ENCODE data around the gene PALD1.
"Not testable (repeated sequence)": the region's sequence is repeated elsewhere in the genome, so short reads cannot be mapped to it uniquely, and the experiment has no call there.

PALD1 gene

GRCh38 chr10:70482982-70483760 is 4.6 kb downstream of the PALD1 start:
- FAIRE-seq, result no peak

DNA sequence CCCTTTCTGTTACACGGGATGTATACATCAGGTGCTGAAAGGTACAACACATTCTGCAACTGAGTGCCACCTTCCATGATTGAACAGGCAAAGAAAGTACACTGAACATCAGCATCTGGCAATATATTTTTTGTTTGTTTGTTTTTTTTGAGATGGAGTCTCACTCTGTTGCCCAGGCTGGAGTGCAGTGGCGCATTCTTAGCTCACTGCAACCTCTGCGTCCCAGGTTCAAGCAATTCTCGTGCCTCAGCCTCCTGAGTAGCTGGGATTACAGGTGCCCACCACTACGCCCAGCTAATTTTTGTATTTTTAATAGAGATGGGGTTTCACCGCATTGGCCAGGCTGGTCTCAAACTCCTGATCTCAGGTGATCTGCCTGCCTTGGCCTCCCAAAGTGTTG is 5.3 kb downstream of the PALD1 start:
- FAIRE-seq, result not testable (repeated sequence)

- FAIRE-seq, result no peak
These were observed 9.3 kb downstream of the PALD1 start for GRCh38 chr10:70487824-70488223.

DNA sequence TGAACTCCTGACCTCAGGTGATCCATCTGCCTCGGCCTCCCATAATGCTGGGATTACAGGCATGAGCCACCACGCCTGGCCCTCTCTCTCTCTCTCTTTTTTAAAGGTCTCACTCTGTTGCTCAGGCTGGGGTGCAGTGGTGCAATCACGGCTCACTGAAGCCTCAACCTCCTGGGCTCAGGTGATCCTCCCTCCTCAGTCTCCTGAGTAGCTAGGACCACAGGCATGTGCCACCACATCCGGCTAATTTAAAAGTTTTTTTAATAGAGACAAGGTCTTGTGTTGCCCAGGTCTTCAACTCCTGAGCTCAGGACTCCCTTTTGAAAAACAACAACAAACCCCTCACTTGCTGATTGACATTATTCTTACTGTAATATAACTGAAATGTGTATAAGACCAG is 11.6 kb downstream of the PALD1 start:
- FAIRE-seq, result no peak

DNA sequence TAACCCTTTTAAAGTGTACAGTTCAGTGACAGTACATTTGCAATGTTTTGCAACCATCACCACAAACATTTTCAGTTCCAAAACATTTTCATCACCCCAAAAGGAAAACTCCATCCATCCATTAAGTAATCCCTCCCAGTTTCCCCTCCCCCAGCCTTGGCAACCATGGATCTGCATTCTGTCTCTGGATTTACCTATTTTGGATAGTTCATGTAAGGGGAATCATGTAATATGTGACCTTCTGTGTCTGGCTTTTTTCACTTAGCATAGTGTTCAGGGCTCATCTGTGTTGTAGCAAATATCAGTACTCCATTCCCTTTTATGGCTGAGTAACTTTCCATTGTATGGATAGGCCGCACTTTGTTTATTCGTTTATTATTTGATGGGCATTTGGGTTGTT is 13.0 kb downstream of the PALD1 start:
- no peak for FAIRE-seq

DNA sequence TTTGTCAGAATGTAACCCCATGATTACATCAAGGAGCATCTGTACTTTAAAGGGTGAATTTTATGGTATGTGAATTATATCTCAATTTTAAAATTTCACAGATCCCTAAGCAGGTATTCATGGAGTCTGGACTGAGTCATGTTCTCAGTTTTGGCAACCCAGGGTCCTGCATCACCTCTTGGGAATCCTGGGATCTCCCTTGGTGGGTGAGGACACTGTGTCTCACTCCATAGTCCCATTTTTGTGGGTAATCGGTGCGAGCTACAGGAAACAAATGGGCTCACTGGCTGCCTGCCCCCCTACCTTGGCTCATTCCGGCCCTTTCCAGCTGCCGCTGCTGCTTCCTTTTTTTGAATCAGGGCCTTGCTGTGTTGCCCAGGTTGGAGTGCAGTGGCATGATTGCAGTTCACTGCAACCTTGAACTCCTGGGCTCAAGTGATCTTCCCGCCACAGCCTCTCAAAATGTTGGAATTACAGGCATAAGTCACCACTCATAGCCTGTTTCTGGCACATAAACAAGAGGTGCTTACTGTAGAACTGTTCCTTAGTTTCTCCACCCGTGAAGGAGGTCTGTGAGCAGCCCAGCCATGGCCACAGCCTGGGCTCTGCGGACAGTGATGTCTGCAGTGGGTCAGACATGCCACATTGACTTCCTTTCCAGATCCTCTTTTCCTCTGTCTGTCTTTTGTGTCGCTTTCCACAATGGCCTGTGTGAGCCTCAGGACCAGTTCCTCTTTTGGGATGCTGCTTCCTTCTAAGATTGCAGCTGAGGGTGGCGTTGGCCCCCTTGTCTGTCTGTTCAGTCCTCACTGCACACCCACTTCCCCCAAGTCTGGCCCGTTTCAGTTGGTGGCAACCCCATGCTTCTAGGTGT is 14.5 kb downstream of the PALD1 start:
- no peak for FAIRE-seq

DNA sequence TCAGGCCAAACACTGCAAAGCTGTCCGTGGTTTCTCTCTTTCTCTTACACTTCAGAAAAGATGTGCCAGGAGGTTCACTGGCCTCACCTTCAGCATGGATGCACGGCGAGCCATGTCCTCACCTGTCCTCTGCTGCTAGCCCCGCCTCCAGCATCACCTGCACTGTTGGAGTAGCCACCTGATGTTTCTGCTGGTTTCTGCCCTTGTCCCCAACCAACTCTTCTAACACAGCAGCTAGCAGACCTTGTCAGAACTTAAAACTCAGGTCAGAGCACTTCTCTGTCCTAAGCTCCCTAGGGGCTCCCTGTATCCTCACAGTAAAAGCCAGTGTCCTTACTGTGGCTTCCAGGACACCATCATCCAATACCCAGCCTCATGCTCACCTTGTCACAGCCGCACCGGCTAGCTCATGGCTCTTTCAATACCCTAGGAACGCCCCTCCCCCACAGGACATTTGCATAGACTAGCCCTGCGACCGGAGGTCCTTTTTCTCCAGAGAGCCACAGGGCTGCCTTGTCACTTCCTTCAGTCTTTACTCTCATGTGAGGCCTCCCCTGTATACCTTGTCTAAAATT is 15.2 kb downstream of the PALD1 start:
- FAIRE-seq, result no peak

- FAIRE-seq, result no peak
These were observed 16.0 kb downstream of the PALD1 start for GRCh38 chr10:70494536-70494935.

DNA sequence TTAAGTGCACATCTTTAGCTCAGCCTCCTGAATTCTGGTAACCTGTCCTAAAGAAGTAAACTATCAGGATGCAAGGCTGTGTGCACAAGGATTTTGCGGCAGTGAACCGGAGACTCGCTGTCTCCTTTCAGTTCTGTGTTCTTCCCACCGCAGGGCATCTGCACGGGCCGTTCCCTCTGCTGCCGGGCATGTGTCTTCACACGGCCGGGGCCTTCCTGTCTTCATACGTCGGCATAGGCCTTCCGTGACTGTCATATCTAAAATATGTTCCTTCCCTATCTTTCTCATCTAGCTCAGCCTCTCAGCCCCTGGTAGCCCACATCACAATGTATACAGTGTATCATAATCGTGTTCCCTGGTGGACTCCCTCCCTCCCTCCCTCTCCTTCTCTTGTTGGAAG is 16.4 kb downstream of the PALD1 start:
- FAIRE-seq, result no peak

- no peak for FAIRE-seq
These were observed 17.2 kb downstream of the PALD1 start for GRCh38 chr10:70495691-70496261.

DNA sequence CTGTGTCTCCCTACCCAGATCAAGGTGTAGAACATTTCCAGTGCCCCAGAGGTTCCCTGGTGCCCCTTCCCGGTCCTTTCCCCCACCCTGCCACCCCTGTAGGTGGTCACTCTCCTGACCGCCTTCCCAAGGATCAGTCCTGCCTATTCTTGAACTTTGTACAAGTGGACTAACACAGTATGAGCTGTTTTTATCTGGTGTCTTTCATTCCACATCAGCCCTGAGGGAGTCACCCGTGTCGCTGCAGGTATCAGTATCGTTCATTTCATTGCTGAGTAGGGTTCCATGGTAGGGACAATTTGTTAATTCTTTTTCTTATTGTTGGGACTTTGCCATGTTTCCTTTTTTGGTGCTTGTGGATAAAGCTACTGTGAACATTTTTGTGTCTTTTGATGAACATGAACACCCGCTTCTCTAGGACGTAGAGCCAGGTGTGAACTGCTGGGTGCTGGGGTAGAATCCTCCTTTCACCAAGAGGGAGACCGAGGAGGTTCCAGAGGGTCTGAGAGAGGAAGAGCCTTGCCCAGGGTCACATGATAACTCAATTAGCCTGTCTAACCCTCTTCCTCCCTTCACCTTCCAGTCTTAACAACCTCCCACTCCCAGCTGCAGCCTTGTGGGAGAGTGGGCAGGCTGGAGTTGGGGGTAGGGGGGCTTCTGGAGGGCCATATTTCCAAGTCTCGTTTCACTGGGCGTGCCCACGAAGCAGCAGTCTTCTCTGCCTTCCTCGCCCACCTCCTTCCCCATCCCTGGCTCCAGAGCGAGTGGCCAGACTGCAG is 18.0 kb downstream of the PALD1 start:
- FAIRE-seq, result no peak

DNA sequence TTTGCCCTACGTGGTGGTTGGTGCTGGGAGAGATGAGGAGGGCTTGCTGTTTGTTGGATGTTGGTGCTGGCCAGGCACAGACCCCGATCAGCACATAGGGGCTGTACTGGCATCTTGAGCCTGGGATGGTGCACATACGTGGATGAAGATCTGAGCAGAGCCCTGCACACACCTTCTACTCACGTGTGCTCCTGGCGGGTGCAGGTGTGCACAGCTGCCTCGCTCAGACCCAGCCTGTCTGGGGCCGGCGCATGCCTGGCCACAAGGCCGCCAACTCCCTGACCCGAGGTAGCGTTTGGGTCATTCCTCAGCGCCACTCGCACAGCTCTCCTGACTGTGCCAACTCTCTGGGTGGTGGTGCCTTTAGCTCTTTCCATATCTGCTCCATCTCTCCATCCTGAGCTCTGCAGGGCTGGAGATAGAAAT is 18.6 kb downstream of the PALD1 start:
- no peak for FAIRE-seq

GRCh38 chr10:70498970-70499835 is 20.6 kb downstream of the PALD1 start:
- FAIRE-seq, result no peak

GRCh38 chr10:70499836-70500167 is 21.2 kb downstream of the PALD1 start:
- no peak for FAIRE-seq

DNA sequence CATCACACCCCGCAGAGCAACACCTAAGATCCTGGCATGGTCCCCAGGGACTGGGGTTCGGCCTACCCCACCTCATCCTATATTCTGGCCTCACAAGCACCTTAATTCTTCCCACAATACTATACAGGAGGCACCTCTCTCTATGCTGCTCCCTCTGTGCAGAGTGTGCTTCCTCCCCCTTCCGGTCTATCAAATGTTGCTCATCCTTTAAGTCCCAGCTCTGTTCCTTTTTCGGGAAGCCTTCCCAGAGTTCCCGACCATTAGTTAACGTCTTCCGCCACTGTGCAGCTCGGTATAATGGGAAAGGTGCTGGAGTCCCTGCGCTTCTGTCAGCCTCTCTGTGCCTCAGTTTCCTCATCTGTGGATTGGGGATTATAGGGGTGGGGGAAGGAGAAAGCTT is 21.8 kb downstream of the PALD1 start:
- FAIRE-seq, result no peak

GRCh38 chr10:70500812-70501301 is 22.3 kb downstream of the PALD1 start:
- no peak for FAIRE-seq

DNA sequence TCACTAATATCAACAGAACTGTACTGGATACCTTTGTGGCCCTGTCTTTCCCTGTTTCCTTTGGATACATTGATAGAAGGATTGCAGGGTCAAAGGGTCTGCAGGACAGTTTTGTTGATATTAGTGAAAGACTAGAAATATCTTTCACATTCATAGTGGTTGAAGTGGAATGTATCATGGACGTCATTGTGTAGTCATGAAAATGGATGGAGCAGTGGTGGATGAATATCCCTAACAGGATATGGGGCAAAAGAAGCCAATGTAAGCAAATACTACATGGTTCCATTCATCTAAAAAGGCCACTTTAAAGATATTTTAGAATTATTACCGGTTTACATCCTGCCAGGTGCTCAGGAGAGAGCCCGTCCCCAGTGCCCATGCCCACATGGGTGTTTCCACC is 23.8 kb downstream of the PALD1 start:
- FAIRE-seq, result no peak

DNA sequence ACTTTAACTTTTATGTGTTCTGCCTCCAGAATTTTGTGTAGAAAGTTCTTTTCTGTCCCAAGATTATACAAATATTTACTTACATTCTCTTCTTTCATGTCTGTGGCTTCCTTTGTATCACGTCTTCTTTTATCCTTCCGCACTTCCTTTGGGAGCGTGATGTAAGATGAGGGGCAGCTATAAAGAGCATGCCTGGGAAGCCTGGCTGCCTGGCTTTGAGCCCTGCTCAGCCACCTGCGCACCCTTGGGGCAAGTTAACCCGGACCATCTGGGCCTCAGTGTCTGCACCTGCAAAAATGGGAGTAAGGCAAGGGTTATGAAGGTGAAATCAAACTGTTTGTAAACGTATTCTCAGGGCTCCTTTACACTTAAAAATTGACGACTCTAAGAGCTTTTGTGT is 25.2 kb downstream of the PALD1 start:
- no peak for FAIRE-seq

DNA sequence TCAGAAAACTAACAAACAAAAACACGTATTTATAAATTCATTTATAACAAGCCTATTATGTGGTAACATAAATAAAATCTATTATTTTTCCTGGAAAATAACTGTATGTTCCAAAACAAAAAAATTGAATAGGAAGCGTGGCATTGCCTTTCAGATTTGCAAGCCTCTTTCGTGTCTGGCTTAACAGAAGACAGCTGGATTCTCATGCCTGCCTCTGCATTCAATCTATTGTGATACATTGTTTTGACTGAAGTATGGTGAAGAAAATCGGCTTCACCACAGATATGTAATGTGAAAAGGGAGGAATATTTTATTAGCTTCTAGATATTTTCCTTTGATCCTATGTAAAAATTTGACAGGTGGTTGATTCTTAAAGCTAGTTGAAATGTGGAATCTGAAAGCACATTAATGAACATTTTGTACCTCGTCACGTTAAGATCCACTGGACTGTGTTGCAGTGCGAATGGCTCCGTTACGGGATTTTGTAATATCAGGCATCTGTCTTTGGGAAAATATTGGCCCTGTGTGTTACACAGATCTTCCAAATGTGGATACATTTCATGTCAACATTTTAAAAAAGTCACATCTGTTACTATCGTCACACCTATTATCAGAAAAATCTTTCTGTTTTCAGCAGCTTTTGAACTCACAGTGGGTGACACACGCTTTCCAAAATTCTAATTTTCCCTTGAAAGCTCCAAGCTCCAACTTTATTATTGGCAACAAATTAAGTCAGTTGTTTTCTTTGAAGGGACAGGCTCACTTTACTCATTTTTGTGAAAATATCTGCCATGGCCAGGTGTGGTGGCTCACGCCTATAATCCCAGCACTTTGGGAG is 26.2 kb downstream of the PALD1 start:
- FAIRE-seq, result no peak

DNA sequence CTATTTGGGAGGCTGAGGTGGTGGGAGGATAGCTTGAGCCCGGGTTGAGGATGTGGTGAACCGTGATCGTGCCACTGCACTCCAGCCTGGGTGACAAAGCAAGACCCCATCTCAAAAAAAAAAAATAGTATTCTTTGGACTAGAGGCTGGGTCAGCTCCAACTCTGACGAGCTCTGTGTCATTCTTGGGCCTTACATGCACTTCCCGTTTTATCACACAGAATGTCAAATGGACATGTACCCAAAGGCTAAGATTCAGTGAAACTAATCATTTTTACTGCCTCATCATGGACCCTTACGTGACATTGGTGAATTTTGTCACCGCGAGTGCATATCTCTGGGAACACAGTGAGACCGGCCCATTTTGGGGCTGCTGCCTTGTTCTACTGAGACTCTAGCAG is 27.3 kb downstream of the PALD1 start:
- no peak for FAIRE-seq

- no peak for FAIRE-seq
These were observed 29.4 kb downstream of the PALD1 start for GRCh38 chr10:70507966-70508365.
